ENCODE data around the gene SMC6. TPM values are rescaled to one million over a fixed set of nuclear protein-coding genes. Genes with fewer than 3 reads are reported as not detected.

Gene SMC6
- polyA plus RNA-seq, 6 donors from 2014 or later, result 34.4 to 64.8 (median 45.1) TPM

- Mint-ChIP-seq H3K4me1 (no peaks in the 10 kb centered on the region), H3K27me3 (peaks cover 9 to 39% (median 9%) of the 10 kb centered on the region in 3 donors), H3K36me3 (no peaks in the 10 kb centered on the region), H3K4me3 (no peak overlapping the region), H3K9me3 (peaks cover 1 to 16% (median 4%) of the 10 kb centered on the region in 7 donors), H3K27ac (peak overlapping the region in 2 of 6 donors; percentile 5 to 60)
- ATAC-seq (ENCODE audit: low read depth in 2 of 2) (no peak), DNase-seq (no peak)
Observed at GRCh38 chr2:17626986-17627385, 126.6 kb downstream of the SMC6 start.

GRCh38 chr2:17625446-17625845, 128.2 kb downstream of the SMC6 start:
- Mint-ChIP-seq H3K4me3 (no peak overlapping the region), H3K27ac (no peak overlapping the region), H3K9me3 (peaks cover 1 to 16% (median 4%) of the 10 kb centered on the region in 7 donors), H3K4me1 (no peaks in the 10 kb centered on the region), H3K36me3 (no peaks in the 10 kb centered on the region), H3K27me3 (peaks cover 12 to 48% (median 16%) of the 10 kb centered on the region in 3 donors)
- ATAC-seq (ENCODE audit: low read depth in 2 of 2) (no peak), DNase-seq (no peak)

DNA sequence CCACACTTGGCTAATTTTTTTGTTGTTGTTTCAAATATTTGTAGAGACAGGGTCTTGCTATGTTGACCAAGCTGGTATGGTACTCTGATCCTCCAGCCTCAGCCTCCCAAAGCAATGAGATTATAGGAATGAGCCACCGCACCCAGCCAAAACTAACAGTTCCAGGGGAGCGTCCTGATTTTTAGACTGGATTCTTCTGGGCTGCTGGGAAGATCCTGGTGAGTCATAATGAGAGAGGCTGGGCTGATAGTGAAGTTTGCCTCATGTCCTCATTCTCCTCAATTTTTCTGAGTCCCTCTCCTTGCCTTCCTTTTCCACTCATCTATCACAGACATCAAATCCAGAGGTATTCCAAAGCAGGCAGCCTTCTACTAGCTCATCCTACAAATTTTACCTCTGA, 131.8 kb downstream of the SMC6 start:
- Mint-ChIP-seq H3K36me3 (no peaks in the 10 kb centered on the region), H3K4me3 (no peak overlapping the region), H3K27me3 (peaks cover 16 to 51% (median 19%) of the 10 kb centered on the region in 3 donors), H3K9me3 (peaks cover 0 to 9% (median 3%) of the 10 kb centered on the region in 7 donors), H3K27ac (peak overlapping the region in 1 of 6 donors; percentile 49), H3K4me1 (no peaks in the 10 kb centered on the region)
- ATAC-seq (ENCODE audit: low read depth in 2 of 2) (no peak), DNase-seq (no peak)

- no peaks in the 10 kb centered on the region for H3K4me1 Mint-ChIP-seq
- H3K27me3 Mint-ChIP-seq, result peaks cover 16 to 51% (median 24%) of the 10 kb centered on the region in 3 donors
- no peak for DNase-seq
- H3K36me3 Mint-ChIP-seq, result no peaks in the 10 kb centered on the region
- H3K27ac Mint-ChIP-seq, result peak overlapping the region in 1 of 6 donors; percentile 17
- no peak for ATAC-seq (ENCODE audit: low read depth in 2 of 2)
- no peak overlapping the region for H3K4me3 Mint-ChIP-seq
- H3K9me3 Mint-ChIP-seq, result peaks cover 0 to 9% (median 2%) of the 10 kb centered on the region in 7 donors
Observed at GRCh38 chr2:17620841-17621240, 132.8 kb downstream of the SMC6 start.

DNA sequence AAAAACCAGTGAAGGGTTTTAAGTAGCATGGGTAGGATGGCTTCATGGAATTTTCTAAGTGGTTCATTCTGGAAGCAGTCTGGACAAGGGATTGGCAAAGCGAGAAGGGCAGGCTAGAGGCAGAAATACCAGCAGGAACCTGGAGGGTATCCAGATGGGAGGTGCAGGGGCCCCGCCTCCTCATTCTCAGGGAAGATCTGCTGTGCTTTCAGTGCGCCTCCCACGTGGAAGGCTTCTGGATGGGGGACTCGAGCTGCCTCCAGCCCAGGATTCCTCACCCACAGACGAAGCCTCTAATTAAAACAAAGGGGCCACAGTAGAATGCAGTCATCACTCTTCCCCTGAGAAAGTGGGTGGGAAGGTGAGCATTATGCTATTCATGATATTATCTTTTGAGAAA, 133.3 kb downstream of the SMC6 start:
- no peaks in the 10 kb centered on the region for H3K4me1 Mint-ChIP-seq
- DNase-seq, result no peak
- peak overlapping the region in 1 of 6 donors; percentile 30 for H3K27ac Mint-ChIP-seq
- H3K4me3 Mint-ChIP-seq, result no peak overlapping the region
- peaks cover 16 to 50% (median 26%) of the 10 kb centered on the region in 3 donors for H3K27me3 Mint-ChIP-seq
- no peaks in the 10 kb centered on the region for H3K36me3 Mint-ChIP-seq
- no peak for ATAC-seq (ENCODE audit: low read depth in 2 of 2)
- H3K9me3 Mint-ChIP-seq, result peaks cover 0 to 9% (median 1%) of the 10 kb centered on the region in 7 donors

DNA sequence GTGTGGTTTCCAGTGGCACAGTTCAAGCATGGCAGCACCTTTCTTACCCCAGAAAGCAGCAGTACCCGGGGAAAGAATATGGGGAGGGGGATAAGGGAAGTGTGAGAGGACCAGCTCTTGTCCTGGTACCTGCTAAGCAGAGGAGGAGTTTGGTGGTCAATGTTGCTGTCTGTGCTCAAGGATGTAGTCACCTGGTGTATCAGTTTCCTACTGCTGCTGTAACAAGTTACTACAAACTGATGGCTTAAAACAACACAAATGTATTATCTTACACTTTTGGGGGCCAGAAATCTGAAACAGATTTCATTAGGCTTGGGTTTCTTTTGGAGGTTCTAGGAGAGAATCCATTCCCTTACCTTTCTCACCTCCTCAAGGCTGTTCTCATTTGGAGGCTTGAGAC, 135.7 kb downstream of the SMC6 start:
- H3K36me3 Mint-ChIP-seq, result no peaks in the 10 kb centered on the region
- no peak overlapping the region for H3K4me3 Mint-ChIP-seq
- H3K27ac Mint-ChIP-seq, result no peak overlapping the region
- no peak for ATAC-seq (ENCODE audit: low read depth in 2 of 2)
- peaks cover 0 to 5% (median 0%) of the 10 kb centered on the region in 7 donors for H3K9me3 Mint-ChIP-seq
- no peak for DNase-seq
- peaks cover 16 to 47% (median 28%) of the 10 kb centered on the region in 3 donors for H3K27me3 Mint-ChIP-seq
- H3K4me1 Mint-ChIP-seq, result no peaks in the 10 kb centered on the region

- Mint-ChIP-seq H3K27ac (no peak overlapping the region), H3K4me1 (no peaks in the 10 kb centered on the region), H3K4me3 (no peak overlapping the region), H3K9me3 (peaks cover 0 to 5% (median 0%) of the 10 kb centered on the region in 7 donors), H3K27me3 (peaks cover 16 to 47% (median 28%) of the 10 kb centered on the region in 3 donors), H3K36me3 (no peaks in the 10 kb centered on the region)
- no peak for DNase-seq
- ATAC-seq (ENCODE audit: low read depth in 2 of 2), result no peak
Observed at GRCh38 chr2:17617516-17617915, 136.1 kb downstream of the SMC6 start.

- H3K27ac Mint-ChIP-seq, result peak overlapping the region in 1 of 6 donors; percentile 35
- ATAC-seq (ENCODE audit: low read depth in 2 of 2), result no peak
- no peaks in the 10 kb centered on the region for H3K4me1 Mint-ChIP-seq
- no peak for DNase-seq
- H3K4me3 Mint-ChIP-seq, result no peak overlapping the region
- H3K27me3 Mint-ChIP-seq, result peaks cover 21 to 43% (median 27%) of the 10 kb centered on the region in 3 donors
- peaks cover 0 to 5% (median 0%) of the 10 kb centered on the region in 7 donors for H3K9me3 Mint-ChIP-seq
- H3K36me3 Mint-ChIP-seq, result no peaks in the 10 kb centered on the region
Observed at GRCh38 chr2:17616405-17616804, 137.2 kb downstream of the SMC6 start.

DNA sequence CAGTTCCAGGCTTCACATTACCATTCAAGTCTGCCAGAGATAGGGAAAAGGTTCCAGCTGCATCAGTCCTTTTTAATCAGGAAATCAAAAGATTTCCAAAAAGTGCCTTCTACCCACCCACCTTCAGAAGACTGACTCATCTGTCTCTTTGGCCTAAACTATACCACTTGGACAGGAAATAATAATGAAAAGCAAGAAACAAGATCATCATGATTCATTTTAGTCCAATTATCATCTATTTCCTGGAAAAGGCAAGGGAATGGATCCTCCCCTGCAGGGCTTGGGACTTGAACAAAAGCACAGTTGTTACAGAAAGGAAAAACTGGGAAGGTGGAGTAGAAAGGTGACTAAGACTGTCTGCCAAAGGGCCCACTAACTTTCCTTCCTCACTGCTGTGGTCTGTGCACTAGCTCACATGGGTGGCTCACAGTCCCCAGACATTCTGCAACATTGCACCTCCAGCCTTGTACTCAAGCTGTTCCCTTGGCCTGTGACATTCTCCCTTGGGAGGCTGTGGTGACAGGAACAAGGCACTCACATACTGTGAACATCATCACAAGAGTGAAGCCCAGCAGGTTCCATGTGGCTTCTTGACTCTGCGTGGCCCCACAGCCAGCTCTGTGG, 137.8 kb downstream of the SMC6 start:
- ATAC-seq (ENCODE audit: low read depth in 2 of 2) (no peak), DNase-seq (no peak)
- H3K27me3 Mint-ChIP-seq, result peaks cover 22 to 40% (median 24%) of the 10 kb centered on the region in 3 donors

GRCh38 chr2:17615147-17615546, 138.5 kb downstream of the SMC6 start:
- Mint-ChIP-seq H3K27me3 (peaks cover 20 to 37% (median 23%) of the 10 kb centered on the region in 3 donors), H3K27ac (no peak overlapping the region), H3K4me3 (no peak overlapping the region), H3K36me3 (no peaks in the 10 kb centered on the region), H3K4me1 (no peaks in the 10 kb centered on the region), H3K9me3 (peaks cover 0 to 5% (median 0%) of the 10 kb centered on the region in 7 donors)
- ATAC-seq (ENCODE audit: low read depth in 2 of 2) (no peak), DNase-seq (no peak)

More for the DNA sequence above, 137.8 kb downstream of the SMC6 start:
- H3K27ac Mint-ChIP-seq, result peak overlapping the region in 1 of 6 donors; percentile 35
- no peak overlapping the region for H3K4me3 Mint-ChIP-seq
- no peaks in the 10 kb centered on the region for H3K4me1 Mint-ChIP-seq
- H3K9me3 Mint-ChIP-seq, result peaks cover 0 to 5% (median 0%) of the 10 kb centered on the region in 7 donors
- H3K36me3 Mint-ChIP-seq, result no peaks in the 10 kb centered on the region

DNA sequence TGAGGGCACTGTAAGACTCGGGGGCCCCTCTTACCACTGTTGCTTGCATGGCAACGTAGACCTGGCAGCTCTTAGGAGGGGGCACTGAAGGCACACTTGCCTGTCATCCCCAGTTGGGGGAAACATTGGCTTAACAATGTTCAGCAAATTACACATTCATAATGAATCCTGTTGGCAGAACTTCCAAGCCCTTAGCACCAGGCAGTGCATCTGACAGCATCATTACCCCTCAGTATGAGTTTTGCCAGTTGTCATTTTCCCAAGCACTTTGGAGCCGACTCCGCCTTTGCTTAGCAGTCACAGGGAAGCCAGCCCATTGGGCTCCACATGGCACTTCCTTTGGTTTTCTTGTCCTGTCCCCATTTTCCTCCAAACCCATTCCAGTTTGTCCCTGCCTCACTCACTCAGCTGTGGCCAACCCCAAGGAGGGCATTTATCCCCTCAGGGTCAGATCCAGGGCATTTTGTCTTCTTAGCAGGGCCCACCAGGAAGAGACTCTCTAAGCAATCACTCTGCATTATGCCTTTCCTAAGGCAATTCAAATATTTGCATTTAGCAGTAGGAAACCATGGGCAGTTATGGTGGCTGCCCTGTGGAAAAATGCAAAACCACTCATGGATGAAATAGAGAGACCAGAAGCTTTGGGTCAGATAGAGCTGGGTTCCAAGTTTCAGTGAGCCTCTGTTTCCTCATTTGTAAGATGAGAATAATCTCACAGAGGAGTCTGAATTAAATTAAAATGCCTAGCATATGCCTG, 139.3 kb downstream of the SMC6 start:
- H3K4me1 Mint-ChIP-seq, result no peaks in the 10 kb centered on the region
- no peak overlapping the region for H3K4me3 Mint-ChIP-seq
- peaks cover 22 to 38% (median 26%) of the 10 kb centered on the region in 3 donors for H3K27me3 Mint-ChIP-seq
- no peak for DNase-seq
- H3K36me3 Mint-ChIP-seq, result no peaks in the 10 kb centered on the region
- peaks cover 0 to 5% (median 0%) of the 10 kb centered on the region in 7 donors for H3K9me3 Mint-ChIP-seq
- no peak for ATAC-seq (ENCODE audit: low read depth in 2 of 2)
- no peak overlapping the region for H3K27ac Mint-ChIP-seq

Measured in naive B cell (primary cell).